Neural cell (in vitro differentiated cells): ENCODE data around the gene IL4I1.

ENCODE experiments used
- CTCF ChIP-seq: fragments of 450-650 bp; IDR thresholded peaks from 2 replicates; pipeline ENCODE4 v1.5.1; 2014; ENCODE audit warnings: antibody characterized with exemption, mild to moderate bottlenecking, moderate library complexity; ENCODE audit not compliant: poor library complexity, severe bottlenecking
- POLR2AphosphoS5 ChIP-seq: IDR thresholded peaks from 2 replicates; pipeline ENCODE4 v1.6.1; 2012
- TAF1 ChIP-seq: IDR thresholded peaks from 2 replicates; pipeline ENCODE4 v1.6.1; 2012; ENCODE audit warnings: low read depth

GRCh38 chr19:49884109-49884508 is 12.6 kb downstream of the IL4I1 start:
- no peak for TF ChIP-seq CTCF
- no peak for TF ChIP-seq TAF1
- no peak for TF ChIP-seq POLR2AphosphoS5
